NCI-H2196 (cell line): ENCODE results near the gene WDR55.
"Not testable (repeated sequence)": the region's sequence is repeated elsewhere in the genome, so short reads cannot be mapped to it uniquely, and the experiment has no call there.

Source experiments
- DNase-seq: peaks from one replicate; lab custom pipeline; 2025; ENCODE audit not compliant: unreplicated experiment; lab: John Stamatoyannopoulos, UW

Gene WDR55, protein sequence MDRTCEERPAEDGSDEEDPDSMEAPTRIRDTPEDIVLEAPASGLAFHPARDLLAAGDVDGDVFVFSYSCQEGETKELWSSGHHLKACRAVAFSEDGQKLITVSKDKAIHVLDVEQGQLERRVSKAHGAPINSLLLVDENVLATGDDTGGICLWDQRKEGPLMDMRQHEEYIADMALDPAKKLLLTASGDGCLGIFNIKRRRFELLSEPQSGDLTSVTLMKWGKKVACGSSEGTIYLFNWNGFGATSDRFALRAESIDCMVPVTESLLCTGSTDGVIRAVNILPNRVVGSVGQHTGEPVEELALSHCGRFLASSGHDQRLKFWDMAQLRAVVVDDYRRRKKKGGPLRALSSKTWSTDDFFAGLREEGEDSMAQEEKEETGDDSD

DNA sequence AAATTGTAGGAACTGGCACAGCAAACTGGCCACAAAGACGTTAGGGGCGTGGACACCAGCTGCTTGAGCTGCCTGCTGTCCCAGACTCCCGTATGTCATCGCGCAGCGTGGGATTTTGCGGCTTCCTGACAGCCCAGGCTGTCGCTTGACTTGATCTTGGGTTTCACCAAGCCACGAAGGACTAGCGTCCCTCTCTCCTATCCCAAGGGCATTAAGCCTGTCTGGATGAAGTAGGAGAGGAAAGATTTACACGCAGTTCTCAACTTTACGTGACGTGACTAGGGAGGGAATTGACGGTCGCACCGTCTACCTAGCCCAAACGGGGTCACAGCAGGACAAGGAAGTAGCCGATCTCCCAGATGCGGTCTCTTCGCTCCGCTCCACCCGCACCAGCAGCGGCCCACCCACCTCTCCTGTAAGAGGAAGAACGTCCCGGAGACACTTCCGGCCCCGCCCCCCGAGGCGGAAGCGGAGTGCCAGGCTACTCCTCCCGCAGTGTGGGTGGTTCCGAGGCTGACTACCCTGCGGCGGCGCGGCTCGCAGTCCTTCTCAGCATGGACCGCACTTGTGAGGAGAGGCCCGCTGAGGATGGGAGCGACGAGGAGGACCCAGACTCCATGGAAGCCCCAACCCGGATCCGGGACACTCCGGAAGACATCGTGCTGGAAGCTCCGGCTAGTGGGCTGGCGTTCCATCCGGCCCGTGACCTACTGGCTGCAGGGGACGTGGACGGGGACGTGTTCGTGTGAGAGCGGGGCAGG, at the start of gene WDR55:
Gene WDR55, plus strand, starts transcription at position 546 of the 761 bp plus-strand sequence. Its CDS starts 9 bp downstream, at position 555.
- peak; percentile 87 for DNase-seq

DNA sequence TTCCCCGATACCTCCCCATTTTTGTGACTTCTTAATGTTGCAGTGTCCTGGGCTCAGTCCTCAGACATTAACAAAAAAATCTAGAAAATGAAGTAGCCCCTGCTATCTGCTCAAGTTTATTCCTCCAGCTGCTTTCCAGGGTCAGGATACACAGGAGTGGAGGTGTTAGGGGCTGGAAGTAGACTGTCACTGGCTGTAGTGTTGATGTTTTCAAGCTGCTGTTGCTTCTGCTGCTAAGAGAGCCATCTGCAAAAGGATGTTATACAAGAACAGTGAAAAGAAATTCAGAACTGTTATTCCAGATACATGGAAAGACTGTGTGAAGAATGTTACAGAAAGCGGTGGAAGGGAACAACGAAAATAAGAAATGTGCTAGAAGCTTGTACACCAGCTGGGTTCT, 42.4 kb upstream of the WDR55 start:
- no peak for DNase-seq

DNA sequence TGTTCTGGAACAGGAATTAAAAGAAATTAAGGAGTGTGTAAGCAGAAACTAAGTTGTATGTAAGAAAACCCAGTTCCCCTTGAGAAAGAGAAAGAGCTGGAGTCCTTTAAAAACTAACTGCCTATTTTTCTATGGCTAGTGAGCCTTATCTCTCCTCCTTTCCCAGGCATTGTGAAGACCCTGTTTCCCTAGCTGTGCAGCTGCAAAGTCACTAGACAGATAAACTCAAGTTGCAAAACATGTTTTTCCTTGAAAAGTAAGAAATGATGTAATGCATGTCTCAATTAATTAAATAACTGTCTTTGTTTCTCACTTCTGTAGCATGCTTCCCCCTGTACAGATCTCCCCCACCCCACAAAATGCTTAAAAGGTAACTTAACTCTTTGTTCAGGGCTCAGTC, 41.6 kb upstream of the WDR55 start:
- DNase-seq: not testable (repeated sequence)

DNA sequence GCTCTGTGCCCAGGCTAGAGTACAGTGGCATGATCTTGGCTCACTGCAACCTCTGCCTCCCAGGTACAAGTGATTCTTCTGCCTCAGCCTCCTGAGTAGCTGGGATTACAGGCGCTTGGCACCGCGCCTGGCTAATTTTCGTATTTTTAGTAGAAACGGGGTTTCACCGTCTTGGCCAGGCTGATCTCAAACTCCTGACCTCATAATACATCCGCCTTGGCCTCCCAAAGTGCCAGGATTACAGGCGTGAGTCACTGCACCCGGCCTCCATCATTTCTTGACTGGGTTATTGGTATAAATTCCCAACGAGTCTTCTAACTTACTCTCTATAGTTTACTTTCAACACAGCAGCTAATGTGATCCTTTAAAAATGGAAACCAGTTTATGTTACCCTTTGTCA, 39.8 kb upstream of the WDR55 start:
- not testable (repeated sequence) for DNase-seq

DNA sequence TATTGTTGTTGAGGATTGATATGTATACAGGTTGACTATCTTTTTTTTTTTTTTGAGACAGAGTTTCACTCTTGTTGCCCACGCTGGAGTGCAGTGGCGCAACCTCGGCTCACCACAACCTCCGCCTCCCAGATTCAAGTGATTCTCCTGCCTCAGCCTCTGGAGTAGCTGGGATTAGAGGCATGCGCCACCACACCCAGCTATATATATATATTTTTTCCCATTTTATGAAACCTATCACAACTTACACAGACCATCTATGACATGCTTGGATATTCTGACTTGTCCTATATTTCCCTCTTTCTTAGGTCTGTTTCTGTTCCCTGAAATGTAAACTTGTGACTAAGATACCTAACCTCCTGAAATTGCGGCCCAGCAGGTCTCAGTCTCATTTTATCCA, 36.7 kb upstream of the WDR55 start:
- DNase-seq: no peak

DNA sequence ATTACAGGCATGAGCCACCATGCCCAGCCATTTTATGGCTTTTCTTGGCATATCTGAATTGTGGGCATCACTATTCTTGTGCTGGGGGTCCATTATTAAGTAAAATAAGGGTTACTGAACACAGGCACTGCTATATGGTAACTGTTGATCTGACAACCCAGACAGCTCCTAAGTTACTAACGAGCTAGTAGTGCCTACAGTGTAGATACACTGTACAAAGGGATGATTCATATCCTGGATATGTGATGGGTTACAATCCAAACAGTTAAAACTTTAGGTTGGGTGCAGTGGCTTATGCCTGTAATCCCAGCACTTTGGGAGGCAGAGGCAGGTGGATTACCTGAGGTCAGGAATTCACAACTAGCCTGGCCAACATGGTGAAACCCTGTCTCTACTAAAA, 36.0 kb upstream of the WDR55 start:
- no peak for DNase-seq

DNA sequence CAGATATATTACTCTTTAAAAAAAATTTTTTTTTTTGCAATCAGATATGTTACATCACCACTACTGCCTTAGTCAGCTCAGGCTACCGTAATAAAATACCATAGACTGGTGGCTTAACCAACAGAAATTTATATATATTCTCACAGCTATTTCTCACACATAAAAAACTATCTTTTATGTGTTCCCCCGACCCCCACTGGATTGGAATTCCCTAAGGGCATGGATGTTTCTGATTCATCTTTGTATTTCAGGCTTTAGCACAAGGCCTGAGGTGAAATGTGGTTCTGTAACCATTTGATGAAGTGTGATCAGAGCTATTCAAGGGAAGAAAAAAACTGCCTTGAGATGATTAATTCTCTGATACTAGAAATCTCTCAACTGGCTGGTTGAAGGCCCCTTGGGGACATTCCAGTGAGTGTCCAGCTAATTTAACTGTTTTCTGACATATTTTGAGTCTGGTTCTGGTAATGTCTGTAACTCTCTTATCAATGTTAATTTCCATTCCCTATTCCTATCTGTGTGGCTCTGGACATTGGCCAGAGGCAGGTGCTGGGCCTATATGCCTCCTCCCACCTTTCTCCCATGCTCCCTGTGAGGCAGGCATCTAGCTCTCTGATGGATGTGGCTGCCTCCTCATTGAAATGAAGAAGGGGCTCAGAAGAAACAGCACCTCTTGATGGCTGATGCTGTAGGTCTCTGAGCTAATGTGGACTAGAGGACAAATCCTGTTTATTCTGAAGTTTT, 34.2 kb upstream of the WDR55 start:
- DNase-seq: no peak

DNA sequence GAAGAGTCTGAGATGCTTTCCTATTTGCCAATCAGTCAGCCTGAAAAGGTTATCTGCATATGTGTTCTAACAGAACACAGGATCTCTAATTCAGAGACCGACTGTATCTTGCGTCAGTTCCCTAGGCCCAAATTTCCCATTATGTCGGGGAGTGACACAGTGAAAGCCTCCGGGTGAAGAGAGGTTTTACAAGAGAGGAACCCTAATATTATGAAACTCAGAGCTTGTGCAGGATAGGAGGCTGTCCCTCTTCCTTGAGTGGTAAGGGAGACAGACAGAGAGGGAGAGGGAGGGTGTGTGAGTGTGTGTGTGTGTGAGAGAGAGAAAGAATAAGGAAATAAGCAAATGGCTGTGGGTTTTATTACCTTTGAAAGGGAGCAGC, 33.7 kb upstream of the WDR55 start:
- DNase-seq: no peak

DNA sequence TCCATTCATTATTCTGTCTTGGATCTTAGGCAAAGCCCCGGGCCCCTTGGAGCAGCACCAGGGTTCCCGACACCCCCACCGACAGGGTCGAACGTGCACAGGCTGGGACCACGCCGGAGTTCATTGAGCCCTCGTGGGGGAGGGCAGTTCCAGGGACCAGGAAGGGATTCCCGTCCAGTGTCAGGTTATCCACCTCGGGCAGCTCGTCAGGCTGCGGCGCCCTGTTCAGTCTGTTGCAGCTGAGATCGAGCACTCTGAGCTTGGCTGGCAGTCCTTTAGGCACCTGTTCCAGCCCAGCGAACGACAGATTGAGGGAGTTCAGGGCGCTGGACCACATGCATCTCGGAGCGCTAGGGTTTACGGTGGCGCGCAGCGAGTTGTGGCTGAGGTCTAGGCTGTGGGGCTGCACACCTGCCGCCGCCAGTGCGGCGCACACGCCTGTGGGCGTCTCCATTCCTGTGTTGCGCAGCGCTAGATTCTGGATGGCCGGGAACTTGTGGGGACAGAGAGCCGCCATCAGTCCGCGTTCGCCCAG, 32.8 kb upstream of the WDR55 start:
- DNase-seq: no peak

DNA sequence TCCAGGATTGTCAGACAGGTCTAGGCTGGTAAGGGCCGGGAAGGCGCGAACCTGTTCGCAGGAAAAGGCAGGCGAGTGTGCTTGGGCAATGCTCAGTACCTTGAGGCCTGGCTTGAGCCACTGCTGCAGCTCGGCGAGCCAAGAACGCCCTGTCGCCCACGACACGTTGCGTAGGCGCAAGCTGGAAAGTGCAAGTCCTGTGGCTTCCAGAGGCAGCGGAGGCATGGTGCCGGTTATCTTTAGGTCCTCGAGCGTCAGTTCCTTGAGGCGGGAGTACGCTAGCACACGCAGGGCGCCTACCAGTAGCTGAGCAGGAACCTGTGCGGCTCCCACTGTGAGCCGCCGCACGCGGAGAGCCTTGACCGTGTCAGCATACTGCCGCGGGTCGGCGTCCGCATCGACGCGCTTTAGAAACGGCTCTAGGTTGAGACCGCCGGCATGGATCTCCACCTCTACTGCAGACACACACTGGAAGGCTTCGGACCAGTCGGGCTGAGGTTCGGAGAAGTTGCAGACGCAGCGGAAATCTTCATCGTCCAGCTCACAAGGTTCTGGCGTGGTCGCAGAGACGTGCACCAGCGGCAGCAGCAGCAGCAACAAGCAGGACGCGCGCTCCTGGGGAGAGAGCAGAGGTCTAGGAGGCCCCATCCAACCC, 32.2 kb upstream of the WDR55 start:
- DNase-seq: no peak

DNA sequence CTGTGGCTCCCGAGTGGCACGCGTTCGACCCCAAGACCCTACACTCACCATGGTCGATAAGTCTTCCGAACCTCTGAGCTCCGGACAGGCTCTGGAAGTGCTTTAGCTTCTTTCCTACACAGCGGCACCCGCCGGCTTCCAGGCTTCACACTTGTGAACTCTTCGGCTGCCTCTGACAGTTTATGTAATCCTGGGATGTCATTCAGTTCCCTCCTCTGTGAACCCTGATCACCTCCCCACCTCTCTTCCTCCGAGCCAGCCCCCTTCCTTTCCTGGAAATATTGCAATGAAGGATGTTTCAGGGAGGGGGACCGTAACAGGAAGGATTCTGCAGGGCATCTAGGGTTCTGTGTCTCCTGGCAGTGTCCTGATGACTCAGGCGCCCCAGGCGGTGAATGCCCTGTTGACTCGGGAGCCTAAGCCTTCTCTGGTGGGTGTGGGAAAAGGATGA, 31.7 kb upstream of the WDR55 start, which contains the start of gene CD14:
Gene CD14, minus strand, starts transcription at position 155 of the 451 bp plus-strand sequence. Its CDS starts 104 bp downstream, at position 51.
- DNase-seq: no peak

DNA sequence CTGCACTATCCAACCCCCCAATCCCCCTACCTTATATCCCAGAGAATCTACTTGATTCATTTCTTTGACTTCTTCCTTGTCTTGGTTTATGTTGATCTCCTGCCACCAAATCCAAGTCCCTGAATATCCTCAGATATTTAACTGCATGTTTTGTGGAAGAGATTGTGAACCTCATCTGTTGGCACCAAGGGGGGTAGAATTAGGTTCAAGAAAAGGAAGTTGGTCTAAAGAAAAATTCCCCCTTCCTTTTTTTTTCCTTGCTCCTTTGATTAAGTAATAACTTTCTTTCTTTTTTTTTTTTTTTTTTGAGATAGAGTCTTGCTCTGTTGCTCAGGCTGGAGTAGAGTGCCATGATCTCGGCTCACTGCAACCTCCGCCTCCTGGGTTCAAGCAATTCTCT, 31.2 kb upstream of the WDR55 start:
- no peak for DNase-seq

DNA sequence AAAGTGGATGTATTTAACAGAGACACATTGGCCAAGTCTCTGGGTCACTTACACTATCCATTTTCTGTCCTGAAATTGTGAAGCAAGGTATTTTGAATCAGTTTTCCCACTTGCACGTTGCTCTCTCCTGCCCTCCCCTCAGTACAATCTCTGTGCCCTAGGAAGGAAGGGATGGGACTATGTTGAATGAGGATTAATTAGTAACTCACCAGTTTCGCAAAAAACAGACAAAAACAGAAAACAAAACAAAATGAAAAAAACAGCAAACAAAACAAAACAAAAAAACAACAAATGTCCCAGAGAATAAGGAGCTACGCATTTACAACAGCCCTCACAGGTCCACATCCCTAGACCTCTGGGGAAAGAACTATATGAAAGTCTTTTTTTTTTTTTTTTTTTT, 30.6 kb upstream of the WDR55 start:
- DNase-seq: no peak

DNA sequence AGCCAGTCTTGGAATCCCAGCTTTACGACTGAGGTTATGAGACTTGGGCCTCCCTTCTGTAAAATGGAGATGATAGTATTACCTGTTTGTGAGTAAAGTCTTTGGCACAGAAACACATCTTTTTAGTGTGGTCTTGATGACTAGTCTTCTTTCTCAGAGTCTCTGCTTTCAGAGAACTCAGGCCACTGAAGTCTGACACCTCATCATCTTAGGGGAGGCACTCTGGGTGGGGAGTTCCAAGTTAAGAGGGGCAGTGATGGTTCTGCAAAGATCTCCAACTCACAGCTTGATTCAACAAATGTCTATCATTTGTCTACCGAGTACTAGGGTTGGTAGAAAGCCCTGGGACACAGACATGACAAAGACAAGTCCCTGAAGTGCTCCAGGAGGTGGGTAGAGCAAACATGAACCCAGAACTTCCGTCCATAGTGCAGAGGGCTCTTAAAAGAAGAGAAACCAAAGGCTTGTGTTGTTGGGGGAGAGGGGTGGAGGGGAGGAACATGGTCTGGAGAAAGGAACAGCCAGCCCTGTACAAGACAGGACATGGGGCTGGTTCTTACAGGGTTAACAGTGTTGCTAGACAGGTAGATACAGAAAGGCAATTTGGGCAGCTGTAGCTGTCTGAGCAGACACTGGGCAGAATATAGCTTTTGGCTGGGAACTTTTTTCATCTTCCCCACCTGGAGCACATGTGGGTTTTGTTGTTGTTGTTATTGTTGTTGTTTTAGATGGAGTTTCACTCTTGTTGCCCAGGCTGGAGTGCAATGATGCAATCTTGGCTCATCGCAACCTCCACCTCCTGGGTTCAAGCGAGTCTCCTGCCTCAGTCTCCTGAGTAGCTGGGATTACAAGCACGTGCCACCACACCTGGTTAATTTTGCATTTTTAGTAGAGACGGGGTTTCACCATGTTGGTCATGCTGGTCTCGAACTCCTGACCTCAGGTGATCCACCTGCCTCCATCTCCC, 29.1 kb upstream of the WDR55 start:
- no peak for DNase-seq

DNA sequence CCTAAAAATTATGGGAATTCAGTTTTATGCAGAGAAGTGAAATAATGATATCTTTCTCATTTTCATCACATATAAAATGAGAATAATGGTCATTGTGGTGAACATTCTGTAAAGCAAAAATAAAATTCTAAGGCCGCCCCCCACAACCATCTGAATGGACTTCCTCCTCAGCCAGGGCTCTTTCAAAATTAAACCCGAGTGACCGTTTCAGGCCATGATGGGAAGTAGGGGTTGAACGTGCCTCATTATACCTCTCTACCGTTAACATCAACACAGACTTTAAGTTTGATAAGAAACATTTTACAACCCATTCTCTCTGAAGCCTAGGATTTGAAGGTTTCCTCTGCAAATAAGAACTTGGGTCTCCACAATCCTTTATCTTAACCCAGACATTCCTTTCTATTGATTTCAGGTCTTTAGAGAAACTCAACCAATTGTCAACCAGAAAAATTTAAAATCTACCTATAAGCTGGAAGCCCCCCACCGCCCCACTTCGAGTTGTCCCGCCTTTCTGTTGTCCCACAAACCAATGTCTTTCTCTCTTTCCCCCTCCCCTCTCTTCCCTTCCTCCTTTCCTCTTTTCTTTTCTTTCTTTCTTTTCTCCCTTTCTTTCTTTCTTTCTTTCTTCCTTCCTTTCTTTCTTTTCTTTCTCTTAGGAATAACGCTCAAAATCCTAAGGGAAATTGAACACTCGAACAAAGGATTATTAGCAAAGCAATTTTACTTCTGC, 27.2 kb upstream of the WDR55 start:
- no peak for DNase-seq

DNA sequence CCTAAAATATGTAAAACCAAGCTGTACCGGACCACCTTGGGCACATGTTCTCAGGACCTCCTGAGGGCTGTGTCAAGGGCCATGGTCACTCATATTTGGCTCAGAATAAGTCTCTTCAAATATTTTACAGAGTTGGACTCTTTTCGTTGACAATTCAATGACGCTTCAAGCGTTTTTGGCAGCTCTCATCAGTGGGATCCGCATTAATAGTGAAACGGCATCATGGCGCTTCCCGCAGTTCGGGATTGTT, 25.9 kb upstream of the WDR55 start:
- DNase-seq: not testable (repeated sequence)

DNA sequence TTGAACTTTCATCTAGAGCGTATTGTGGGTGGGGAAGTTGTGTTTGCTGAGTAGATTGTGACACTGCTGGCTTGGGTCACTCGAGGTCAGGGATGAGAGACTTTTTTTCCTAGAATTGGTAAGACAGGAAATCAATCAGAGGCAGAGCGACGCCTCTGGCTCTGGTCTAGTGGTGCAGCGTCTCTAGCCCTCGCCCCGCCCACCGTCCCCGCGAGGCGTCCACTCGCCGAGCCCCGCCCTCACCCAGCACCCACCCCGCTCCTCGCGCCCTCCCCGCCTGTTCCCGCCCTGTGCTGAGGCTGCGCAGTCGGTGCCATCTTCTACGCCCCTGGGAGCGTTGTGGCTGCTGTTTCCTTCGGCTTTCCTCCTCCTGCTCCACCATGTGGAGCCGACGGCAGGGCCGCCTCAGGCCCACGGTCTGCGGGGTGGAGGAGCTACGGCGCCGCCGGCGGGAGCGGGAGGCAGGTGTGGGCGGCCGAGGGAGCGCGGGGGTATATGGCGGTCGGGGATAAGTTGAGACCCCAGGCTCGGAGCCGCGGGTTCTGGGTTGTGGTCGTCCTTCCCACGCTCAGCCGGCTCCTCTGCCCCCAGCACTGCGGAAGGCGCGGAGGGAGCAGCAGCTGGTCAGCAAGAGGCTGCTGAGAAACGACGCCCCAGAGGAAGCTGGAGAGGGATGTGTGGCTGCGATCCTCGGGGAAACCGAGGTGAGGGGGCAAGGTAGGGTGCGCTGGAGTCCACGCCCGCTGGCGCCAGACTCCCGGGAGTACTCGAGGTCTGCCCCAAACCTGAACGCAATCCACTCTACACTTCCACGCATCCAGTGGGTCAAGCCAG, 25.3 kb upstream of the WDR55 start, which contains the start of gene TMCO6:
Gene TMCO6, plus strand, starts transcription at position 304 of the 834 bp plus-strand sequence. Its CDS starts 77 bp downstream, at position 381.
- peak; percentile 95 for DNase-seq

DNA sequence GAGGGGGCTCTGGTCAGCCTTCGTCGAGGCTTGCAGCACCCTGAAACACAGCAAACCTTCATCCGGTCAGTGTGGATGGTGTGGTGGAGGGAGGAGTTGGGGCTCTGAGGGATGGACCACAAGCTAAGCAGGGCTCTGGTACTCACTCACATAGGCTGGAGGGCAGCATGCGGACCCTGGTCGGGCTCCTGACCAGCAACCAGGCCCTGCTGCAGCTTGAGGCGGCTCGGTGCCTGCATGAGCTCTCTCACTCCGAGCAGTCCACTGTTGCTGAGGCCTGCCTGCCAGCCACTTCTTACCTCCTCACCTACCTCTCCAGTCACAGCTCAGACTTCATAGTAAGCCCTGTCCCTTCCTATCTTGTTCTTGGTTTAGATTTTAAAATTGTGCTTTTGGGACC, 23.0 kb upstream of the WDR55 start:
- no peak for DNase-seq
